Left lobe of liver (tissue), 2 donors: ENCODE data around the gene LMBRD1. TPM values are rescaled to one million over a fixed set of nuclear protein-coding genes. Genes with fewer than 3 reads are reported as not detected.

ENCODE experiments used
- ATAC-seq: fragments of 200-7000 bp; cut with Tn5 transposase; one replicate; pipeline ENCODE4 v1.9.1; 2020; ENCODE audit warnings: mild to moderate bottlenecking, moderate library complexity
- DNase-seq: peaks from one replicate; pipeline ENCODE4 v3.0.0-alpha.2; 2020; ENCODE audit warnings: low spot score
- total RNA-seq: library from RNA; stranded (reverse); gene quantifications from one replicate; pipeline ENCODE4 v1.2.1, GENCODE V29; 2021
- donor health status: DM: no; HTN: no; CAD: no; lungs with moderate emphysema.
- donor health status: DM: no; HTN: yes; CAD: no.

Gene LMBRD1
- total RNA-seq, 1 donor from 2014 or later: 34.0 TPM

- DNase-seq: no peak
- ATAC-seq: no peak
Measured at GRCh38 chr6:69647726-69648125, 149.1 kb downstream of the LMBRD1 start.

- ATAC-seq: no peak
- DNase-seq: no peak
Measured at GRCh38 chr6:69643688-69644087, 153.1 kb downstream of the LMBRD1 start.

GRCh38 chr6:69632932-69633331, 163.9 kb downstream of the LMBRD1 start:
- ATAC-seq (no peak), DNase-seq (no peak)

GRCh38 chr6:69631552-69632346, 165.1 kb downstream of the LMBRD1 start:
- ATAC-seq (no peak), DNase-seq (no peak)

GRCh38 chr6:69630767-69631166, 166.0 kb downstream of the LMBRD1 start:
- DNase-seq: no peak
- no peak for ATAC-seq

- ATAC-seq (no peak), DNase-seq (no peak)
Measured at GRCh38 chr6:69627625-69628024, 169.2 kb downstream of the LMBRD1 start.

GRCh38 chr6:69624944-69625343, 171.9 kb downstream of the LMBRD1 start:
- no peak for DNase-seq
- ATAC-seq: no peak

Other genes starting within 250 kb of the LMBRD1 start
- gene COL19A1, start 69.5 kb upstream of the LMBRD1 start, total RNA-seq: 0.10 TPM